MCF 10A (cell line): ENCODE data around the gene ZNF17. TPM values are rescaled to one million over a fixed set of nuclear protein-coding genes. Genes with fewer than 3 reads are reported as not detected.

Experiments
- BruUV-seq: library from RNA; stranded (reverse); fragments of 400-500 nt; replicated peaks from 2 replicates; lab custom pipeline; 2021; lab: Mats Ljungman, UMichigan
- CTCF ChIA-PET: fragments of 300-600 bp; sonication (Branson Sonifier 250); formaldehyde crosslinking; extraction: SDS; loops from one replicate; lab custom pipeline; 2021; ENCODE audit warnings: antibody characterized with exemption, inconsistent platforms; lab: Yijun Ruan, JAX
- POLR2A ChIA-PET: fragments of 300-600, 350-650 bp; sonication (Branson Sonifier 250); formaldehyde crosslinking; extraction: SDS; loops from one replicate; lab custom pipeline; 2020; ENCODE audit warnings: antibody characterized with exemption, inconsistent platforms; lab: Yijun Ruan, JAX
- DNase-seq: peaks from one replicate; pipeline ENCODE4 v3.0.0-alpha.2; 2018; ENCODE audit not compliant: unreplicated experiment
- H3K27ac Mint-ChIP-seq: one replicate; pipeline ENCODE4 v1.8.0; 2022; ENCODE audit warnings: mild to moderate bottlenecking, low read depth, mixed read lengths; ENCODE audit not compliant: unreplicated experiment
- H3K27me3 Mint-ChIP-seq: one replicate; pipeline ENCODE4 v1.8.0; 2022; ENCODE audit warnings: mixed read lengths; ENCODE audit not compliant: insufficient read depth, unreplicated experiment
- H3K36me3 Mint-ChIP-seq: one replicate; pipeline ENCODE4 v1.8.0; 2022; ENCODE audit warnings: mild to moderate bottlenecking, moderate library complexity, mixed read lengths; ENCODE audit not compliant: insufficient read depth, unreplicated experiment
- H3K4me1 Mint-ChIP-seq: one replicate; pipeline ENCODE4 v1.8.0; 2022; ENCODE audit warnings: mixed read lengths; ENCODE audit not compliant: insufficient read depth, unreplicated experiment
- H3K4me3 Mint-ChIP-seq: one replicate; pipeline ENCODE4 v1.8.0; 2022; ENCODE audit warnings: mild to moderate bottlenecking, moderate library complexity, mixed read lengths; ENCODE audit not compliant: unreplicated experiment
- H3K9me3 Mint-ChIP-seq: one replicate; pipeline ENCODE4 v1.8.0; 2022; ENCODE audit warnings: mixed read lengths; ENCODE audit not compliant: unreplicated experiment
- CTCF ChIP-seq: fragments of 200-600 bp; IDR thresholded peaks from one replicate; pipeline ENCODE4 v1.8.0; 2022; ENCODE audit warnings: antibody characterized with exemption, mild to moderate bottlenecking; ENCODE audit not compliant: unreplicated experiment
- intact Hi-C: fragments of 100-400 bp; cut with micrococcal nuclease; formaldehyde crosslinking; loops from 2 replicates; pipeline ENCODE4 v1.14.1; 2022
- total RNA-seq: library from RNA; stranded (reverse); gene quantifications from 2 replicates; pipeline ENCODE4 v1.2.3, GENCODE V29; 2022

Gene ZNF17
- total RNA-seq, 1 experiment from 2014 or later = 8.3 TPM

DNA sequence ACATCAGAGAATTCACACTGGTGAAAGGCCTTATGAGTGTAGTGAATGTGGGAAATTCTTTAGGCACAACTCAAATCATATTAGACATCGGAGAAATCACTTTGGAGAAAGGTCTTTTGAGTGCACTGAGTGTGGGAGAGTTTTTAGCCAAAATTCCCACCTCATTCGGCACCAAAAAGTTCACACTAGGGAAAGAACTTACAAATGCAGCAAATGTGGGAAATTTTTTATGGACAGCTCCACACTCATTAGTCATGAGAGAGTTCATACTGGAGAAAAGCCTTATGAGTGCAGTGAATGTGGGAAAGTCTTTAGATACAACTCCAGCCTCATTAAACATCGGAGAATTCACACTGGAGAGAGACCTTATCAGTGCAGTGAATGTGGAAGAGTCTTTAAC is 10.1 kb downstream of the ZNF17 start:
- intact Hi-C loops = no loop called here
- no peaks in the 10 kb centered on the region for H3K4me1 Mint-ChIP-seq
- H3K9me3 Mint-ChIP-seq = peaks cover 9% of the 10 kb centered on the region
- H3K27me3 Mint-ChIP-seq = no peaks in the 10 kb centered on the region
- ChIA-PET POLR2A (no interaction called here), CTCF (no interaction called here)
- peaks cover 39% of the 10 kb centered on the region for H3K36me3 Mint-ChIP-seq
- no peak overlapping the region for H3K27ac Mint-ChIP-seq
- BruUV-seq = TSS peak; percentile 16
- no peak for TF ChIP-seq CTCF
- no peak for DNase-seq
- H3K4me3 Mint-ChIP-seq = no peak overlapping the region

- Mint-ChIP-seq H3K27ac (peak overlapping the region; percentile 93), H3K4me1 (peaks cover 21% of the 10 kb centered on the region), H3K27me3 (no peaks in the 10 kb centered on the region), H3K9me3 (peaks cover 19% of the 10 kb centered on the region), H3K36me3 (peaks cover 28% of the 10 kb centered on the region), H3K4me3 (peak overlapping the region; percentile 99)
- TSS peak; percentile 87 for BruUV-seq
- ChIA-PET POLR2A (interaction anchor here (0.6 to 2.4 kb wide), 14 partner anchors 8 to 892 kb away, joined by 3 to 20 read pairs (median 4); partner anchors contain the start of genes TRAPPC2B, ZNF17, ZNF264 and ZNF419), CTCF (interaction anchor here (1.0 to 1.4 kb wide), 3 partner anchors 12 to 30 kb away, joined by 3 to 9 read pairs (median 5); no protein-coding TSS in a partner anchor)
- DNase-seq = no peak
- no peak for TF ChIP-seq CTCF
- intact Hi-C loops = no loop called here
Measured at GRCh38 chr19:57434386-57435061, 23.6 kb downstream of the ZNF17 start.

DNA sequence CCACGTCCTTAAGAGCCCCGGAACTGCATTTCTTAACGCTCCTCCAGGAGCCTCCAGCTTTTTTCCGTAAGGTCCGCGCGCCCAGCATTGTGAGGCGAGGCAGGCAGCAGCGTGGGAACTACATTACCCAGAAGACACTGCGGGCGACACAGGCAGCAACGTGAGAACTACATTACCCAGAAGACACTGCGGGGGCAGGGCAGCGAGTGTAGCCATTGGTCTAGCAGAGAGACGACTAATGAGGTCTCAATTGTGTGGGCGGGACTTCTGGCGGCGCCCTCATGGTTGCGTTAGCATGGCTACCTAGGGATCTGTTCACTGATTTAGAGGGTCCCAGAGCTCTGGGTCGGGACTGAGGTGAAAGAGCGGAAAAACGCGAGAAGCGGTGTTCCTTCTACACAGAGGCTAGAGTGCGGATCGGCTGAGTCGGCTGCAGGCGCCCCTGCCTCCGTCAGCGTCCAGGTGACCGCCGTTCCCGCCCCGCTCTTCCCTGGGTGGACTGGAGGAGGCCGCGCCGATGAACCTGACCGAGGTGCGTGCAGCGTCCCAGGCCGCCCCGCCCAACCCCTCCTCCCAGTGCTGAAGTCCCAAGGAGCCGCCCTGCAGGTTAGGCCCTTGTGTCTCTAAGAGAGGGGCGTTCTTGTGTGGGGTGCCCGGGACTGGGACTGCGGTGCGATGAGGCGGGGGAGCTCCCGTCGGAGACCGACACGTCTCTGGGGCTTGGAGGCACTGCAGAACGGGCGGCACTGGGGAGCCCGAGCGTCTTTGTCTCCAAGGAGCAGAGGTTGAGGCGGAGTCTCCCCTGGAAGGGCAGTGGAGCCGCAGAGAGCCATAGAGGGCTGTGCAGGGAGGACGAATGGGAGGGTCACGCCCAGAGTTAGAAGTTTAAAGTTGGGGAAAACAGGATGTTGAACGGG is 24.4 kb downstream of the ZNF17 start, which contains the start of gene ZNF749:
TSS of gene ZNF749 (plus strand) at position 264 of the 917 bp plus-strand sequence. CDS start at position 518, 254 bp downstream.
- no peak for TF ChIP-seq CTCF
- intact Hi-C loops = no loop called here
- ChIA-PET CTCF (interaction anchor here (1.0 to 1.4 kb wide), 4 partner anchors 13 to 32 kb away, joined by 3 to 9 read pairs (median 4); no protein-coding TSS in a partner anchor), POLR2A (interaction anchor here (0.6 to 2.4 kb wide), 25 partner anchors 8 to 927 kb away, joined by 3 to 20 read pairs (median 3); partner anchors contain the start of genes TRAPPC2B, ZNF17, ZNF264 and ZNF416)
- H3K4me3 Mint-ChIP-seq = peak within 1 kb of the TSS; percentile 99
- H3K9me3 Mint-ChIP-seq = peaks cover 27% of the 10 kb centered on the region
- BruUV-seq = TSS peak; percentile 41
- DNase-seq = peak; percentile 99
- peak within 1 kb of the TSS; percentile 93 for H3K27ac Mint-ChIP-seq
- peaks cover 33% of the 10 kb centered on the region for H3K36me3 Mint-ChIP-seq
- H3K4me1 Mint-ChIP-seq = peaks cover 29% of the 10 kb centered on the region
- no peaks in the 10 kb centered on the region for H3K27me3 Mint-ChIP-seq
